Amniotic epithelial cell (primary cell): ENCODE results near the gene PCED1B.
"Not testable (repeated sequence)": the region's sequence is repeated elsewhere in the genome, so short reads cannot be mapped to it uniquely, and the experiment has no call there.

Experiments used
- DNase-seq: peaks from one replicate; pipeline ENCODE4 v3.0.0-alpha.2; 2010; ENCODE audit warnings: low read depth

The PCED1B gene

GRCh38 chr12:47088021-47088944 is 8.9 kb downstream of the PCED1B start:
- DNase-seq = peak; percentile 54

DNA sequence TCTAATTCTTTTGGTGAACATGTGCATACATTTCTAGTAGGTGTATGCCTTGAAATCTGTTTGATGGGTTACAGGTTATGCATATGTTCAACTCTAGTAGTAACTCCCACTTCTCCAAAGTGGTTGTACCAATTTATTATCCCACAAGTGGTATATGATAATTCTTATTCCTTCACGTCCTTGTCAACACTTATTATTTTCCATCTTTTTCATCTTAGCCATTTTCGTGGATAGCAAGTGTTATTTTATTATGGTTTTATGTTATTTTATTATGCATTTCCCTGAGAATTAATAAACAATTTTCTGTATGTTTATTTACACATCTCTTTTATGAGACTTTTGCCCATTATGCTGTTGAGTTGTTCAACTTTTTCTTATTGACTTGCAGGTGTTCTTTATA is 11.6 kb downstream of the PCED1B start:
- no peak for DNase-seq

GRCh38 chr12:47094804-47095203 is 15.4 kb downstream of the PCED1B start:
- no peak for DNase-seq

DNA sequence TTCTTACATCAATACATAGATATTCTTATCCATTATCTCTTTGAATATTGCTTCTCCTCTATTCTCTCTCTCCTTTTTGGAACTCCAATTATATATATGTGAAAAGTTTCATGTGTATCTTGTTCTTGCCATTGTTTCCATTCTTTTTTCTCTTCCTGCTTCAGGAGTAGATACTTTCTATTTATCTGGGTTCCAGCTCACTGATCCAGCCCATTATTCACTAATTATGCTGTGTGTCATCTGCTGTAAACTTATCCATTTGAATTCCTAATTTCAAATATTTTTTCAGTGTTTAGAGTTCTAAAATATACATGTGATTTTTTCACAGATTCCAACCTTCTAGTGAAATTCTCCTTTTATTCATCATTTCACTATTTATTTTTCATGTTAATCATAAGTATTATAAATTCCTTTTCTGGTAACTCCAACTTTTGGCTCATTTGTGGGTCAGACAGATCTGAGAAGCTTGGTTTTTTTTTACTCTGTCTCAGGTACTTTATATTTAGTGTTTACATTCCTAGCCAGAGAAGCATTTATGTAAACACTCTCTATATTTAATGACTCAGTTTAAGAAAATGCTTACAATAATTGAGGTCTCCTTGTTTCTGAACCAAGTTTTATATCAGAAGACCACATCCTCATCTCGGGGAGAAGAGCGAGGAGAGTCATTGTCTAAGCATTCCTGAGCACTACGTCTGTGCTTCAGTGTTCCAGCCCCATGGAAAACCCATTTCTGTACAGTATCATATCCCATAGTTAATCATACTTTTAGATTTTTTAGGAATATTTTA is 16.2 kb downstream of the PCED1B start:
- peak; percentile 91 for DNase-seq

DNA sequence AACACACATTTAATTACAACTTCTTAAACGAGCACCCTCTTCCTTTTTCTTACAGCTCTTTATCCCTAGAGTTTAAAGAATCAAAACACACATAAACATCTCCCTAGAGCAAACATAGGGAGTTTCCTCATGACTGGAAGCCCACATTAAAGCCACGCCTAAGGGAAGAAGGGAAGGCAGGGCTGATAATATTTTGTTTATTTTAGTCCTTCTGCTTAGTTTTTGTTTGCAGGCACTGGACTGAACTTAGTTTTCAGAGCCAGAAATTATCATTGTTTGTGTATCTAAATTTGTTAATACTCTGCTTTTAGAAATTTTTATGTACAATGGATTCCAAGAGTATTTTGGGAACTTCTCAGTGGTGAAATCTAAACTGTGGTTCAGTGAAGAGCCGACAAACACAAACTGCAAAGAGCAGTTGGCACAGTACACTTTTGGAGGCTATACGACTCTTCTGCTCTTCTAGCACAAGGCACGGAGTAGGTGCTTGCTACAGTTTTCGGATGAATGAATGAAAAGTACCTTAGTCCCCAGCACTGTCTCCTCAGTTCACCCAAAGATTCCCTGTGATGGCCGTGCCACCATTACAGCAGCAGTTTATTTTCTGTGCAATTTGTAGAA is 18.0 kb downstream of the PCED1B start:
- DNase-seq = peak; percentile 40

- DNase-seq = no peak
Measured at GRCh38 chr12:47098099-47098498, 18.7 kb downstream of the PCED1B start.

DNA sequence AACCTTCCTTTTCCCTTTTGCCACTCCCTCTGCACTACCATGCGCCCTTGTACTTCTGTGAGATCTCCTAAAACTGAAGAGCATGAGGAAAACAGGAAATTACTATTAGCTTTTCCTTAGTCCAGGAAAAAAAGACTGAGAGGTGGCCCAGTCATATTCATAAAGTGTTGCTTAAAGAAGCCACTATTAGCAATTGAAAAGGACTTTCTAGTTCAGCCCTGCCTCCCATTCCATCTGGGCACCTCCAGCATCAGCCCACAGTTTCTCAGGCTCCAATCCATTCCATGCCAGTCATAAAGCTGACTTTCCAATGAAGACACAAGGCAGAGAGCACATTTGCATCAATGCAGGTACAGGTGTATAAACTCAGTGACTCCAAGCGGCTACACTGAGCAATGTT is 20.2 kb downstream of the PCED1B start:
- DNase-seq = no peak

GRCh38 chr12:47100160-47100559 is 20.7 kb downstream of the PCED1B start:
- peak; percentile 62 for DNase-seq

DNA sequence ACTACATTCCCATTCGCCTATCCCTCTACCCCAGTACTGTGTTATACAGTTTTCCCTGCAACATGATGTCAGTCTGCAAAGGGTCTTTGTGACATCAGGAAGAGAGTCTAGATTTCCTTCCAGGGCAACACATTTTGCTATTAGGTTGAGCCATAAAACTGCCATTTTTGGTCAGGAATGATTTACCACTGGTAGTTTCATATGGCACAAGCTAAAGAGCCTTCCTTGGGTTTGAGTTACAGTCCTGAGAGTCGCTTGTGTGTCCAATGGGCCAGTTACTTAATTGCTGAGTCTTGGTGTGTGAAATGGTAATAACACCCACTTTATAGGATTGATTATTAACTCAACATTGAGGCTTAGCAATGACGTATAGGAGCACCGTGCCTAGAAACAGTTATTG is 23.0 kb downstream of the PCED1B start:
- DNase-seq = no peak

GRCh38 chr12:47102845-47103651 is 23.6 kb downstream of the PCED1B start:
- peak; percentile 98 for DNase-seq

DNA sequence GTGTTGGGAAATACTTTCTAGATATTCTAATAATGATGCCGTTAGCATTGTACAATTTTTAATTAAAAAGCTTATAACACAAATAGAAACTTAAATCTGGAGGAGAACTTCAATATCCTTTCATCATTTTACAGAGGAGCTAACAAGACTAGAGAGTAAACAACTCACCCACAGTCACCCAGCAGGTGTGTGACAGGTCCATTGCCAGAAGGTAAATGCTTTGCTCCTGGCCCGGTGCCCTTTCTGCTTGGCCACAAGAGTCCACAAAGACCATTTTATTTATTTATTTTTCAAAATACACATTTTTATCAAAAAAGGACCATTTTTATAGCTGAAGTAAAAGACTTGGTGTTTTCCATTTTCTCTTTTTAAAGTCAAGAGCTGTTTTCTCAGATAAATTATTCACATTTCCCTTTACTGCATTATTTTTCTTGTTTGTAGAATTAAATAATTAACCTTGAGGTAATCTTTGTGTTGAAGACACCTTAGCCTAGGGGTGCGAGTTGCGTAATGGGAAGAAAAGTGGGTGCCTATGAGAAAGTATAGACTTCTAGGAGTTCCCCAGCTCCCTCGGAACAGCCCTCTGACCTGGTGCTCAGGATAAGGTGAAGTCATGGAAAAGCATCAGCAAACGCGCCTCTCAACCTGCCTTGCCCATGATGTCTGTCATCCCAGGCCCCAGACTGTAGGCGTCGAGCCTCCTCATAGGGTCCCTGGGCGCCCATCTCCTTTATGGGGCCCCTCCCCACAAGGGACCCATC is 26.7 kb downstream of the PCED1B start:
- no peak for DNase-seq

GRCh38 chr12:47107446-47107845 is 28.0 kb downstream of the PCED1B start:
- no peak for DNase-seq

- no peak for DNase-seq
Measured at GRCh38 chr12:47107926-47108325, 28.5 kb downstream of the PCED1B start.

DNA sequence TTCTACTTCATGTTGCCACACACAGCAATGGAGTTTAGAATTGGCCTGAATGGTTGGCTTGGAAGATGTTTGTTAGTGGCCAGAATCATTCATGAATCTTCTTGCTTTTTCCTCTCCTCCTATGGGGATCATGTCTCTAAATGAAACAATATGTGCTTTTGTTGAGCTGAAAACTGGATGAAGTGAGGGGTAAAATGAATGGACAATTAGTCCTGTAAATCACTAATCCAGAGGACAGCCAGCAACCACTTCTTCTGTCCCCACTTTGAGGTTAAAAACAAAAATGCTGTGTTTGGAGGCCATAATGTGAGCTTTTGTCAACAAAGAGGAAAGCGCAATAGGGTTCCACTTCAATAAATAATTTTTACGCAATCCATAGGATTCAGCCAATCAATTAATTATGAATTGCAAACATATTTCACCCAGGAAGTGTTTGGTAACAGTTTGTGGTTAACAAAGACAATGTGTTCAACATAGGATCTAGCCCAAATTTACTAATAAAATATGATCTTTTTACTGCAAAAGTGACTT is 30.7 kb downstream of the PCED1B start:
- no peak for DNase-seq

GRCh38 chr12:47110718-47111391 is 31.4 kb downstream of the PCED1B start:
- no peak for DNase-seq

GRCh38 chr12:47111392-47111778 is 32.0 kb downstream of the PCED1B start:
- no peak for DNase-seq

DNA sequence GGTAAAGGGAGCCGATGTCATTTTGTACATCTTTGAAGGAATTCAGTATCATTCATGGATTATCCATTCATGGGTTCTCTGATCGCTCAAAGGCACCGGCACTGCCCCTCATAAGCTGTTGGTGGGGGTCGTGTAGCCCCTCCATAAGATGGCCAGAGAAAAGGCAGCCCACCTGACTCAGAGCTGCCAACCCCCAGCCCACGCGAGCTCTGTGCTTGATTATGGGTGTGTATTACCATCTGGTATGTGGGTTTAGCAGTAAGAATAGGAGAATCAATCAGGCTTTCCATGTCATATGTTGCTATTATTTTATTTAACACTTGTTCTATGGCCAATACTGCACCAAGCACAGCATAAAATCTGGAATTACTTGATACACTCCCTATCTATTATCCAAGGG is 32.4 kb downstream of the PCED1B start:
- DNase-seq = no peak

GRCh38 chr12:47112679-47113078 is 33.3 kb downstream of the PCED1B start:
- DNase-seq = no peak

GRCh38 chr12:47114481-47114892 is 35.1 kb downstream of the PCED1B start:
- DNase-seq = no peak

DNA sequence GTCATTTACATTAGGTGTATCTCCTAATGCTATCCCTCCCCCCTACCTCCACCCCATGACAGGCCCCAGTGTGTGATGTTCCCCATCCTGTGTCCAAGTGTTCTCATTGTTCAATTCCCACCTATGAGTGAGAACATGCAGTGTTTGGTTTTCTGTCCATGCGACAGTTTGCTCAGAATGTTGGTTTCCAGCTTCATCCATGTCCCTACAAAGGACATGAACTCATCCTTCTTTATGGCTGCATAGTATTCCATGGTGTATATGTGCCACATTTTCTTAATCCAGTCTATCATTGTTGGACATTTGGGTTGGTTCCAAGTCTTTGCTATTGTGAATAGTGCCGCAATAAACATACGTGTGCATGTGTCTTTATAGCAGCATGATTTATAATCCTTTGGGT is 37.9 kb downstream of the PCED1B start:
- not testable (repeated sequence) for DNase-seq
